SK-N-SH (cell line): ENCODE data around the gene PRKAB2. TPM values are rescaled to one million over a fixed set of nuclear protein-coding genes. Genes with fewer than 3 reads are reported as not detected.

Experiments used
- CTCF ChIA-PET: fragments of 300-600, 350-600 bp; formaldehyde crosslinking; extraction: SDS; loops from one replicate; lab custom pipeline; 2021; lab: Yijun Ruan, JAX
- POLR2A ChIA-PET: fragments of 350-600 bp; sonication (Branson Sonifier 250); formaldehyde crosslinking; extraction: SDS; loops from one replicate; lab custom pipeline; 2020; ENCODE audit warnings: antibody characterized with exemption, inconsistent platforms; lab: Yijun Ruan, JAX
- DNase-seq: peaks from one replicate; pipeline ENCODE4 v3.0.0; 2012
- H2AFZ ChIP-seq: fragments of 200-600 bp; sonication (generic); 2 replicates; pipeline ENCODE4 v1.8.1; 2016; ENCODE audit warnings: antibody characterized with exemption, mild to moderate bottlenecking, low read depth
- H3F3A ChIP-seq: fragments of 200-600 bp; sonication (generic); replicated peaks from 2 replicates; pipeline ENCODE3; 2016; ENCODE audit warnings: antibody characterized with exemption, mild to moderate bottlenecking; ENCODE audit not compliant: insufficient read depth
- H3K27ac ChIP-seq, 2 experiments: fragments of 200-500 bp in 1 of 2; fragments of 200-600 bp in 1 of 2; sonication (Bioruptor generic) in 1 of 2; sonication (generic), shearing (Covaris generic) in 1 of 2; 2 replicates each; pipeline versions ENCODE4 v1.5.1 to v1.6.1; 2014 to 2016; ENCODE audit warnings: low read depth in 2 of 2, inconsistent platforms in 1 of 2, low read length in 1 of 2, mild to moderate bottlenecking in 1 of 2, mixed read lengths in 1 of 2
- H3K27me3 ChIP-seq: fragments of 200-600 bp; sonication (generic), shearing (Covaris generic); 2 replicates; pipeline ENCODE4 v1.6.1; 2016; ENCODE audit warnings: mixed run types; ENCODE audit not compliant: insufficient read depth
- H3K36me3 ChIP-seq, 2 experiments: fragments of 200-500 bp in 1 of 2; fragments of 200-600 bp in 1 of 2; sonication (Bioruptor generic) in 1 of 2; sonication (generic) in 1 of 2; replicated peaks in 1 of 2; 2 replicates each; pipeline versions ENCODE3 to v1.5.1; 2014 to 2016; ENCODE audit warnings: low read length in 1 of 2, mild to moderate bottlenecking in 1 of 2; ENCODE audit not compliant: insufficient read depth in 2 of 2, control insufficient read depth in 1 of 2
- H3K4me1 ChIP-seq, 2 experiments: fragments of 200-500 bp in 1 of 2; fragments of 200-600 bp in 1 of 2; sonication (Bioruptor generic) in 1 of 2; sonication (generic), shearing (Covaris generic) in 1 of 2; 2 replicates each; pipeline versions ENCODE4 v1.5.1 to v1.6.1; 2014 to 2016; ENCODE audit warnings: low read depth in 1 of 2, low read length in 1 of 2, mixed run types in 1 of 2; ENCODE audit not compliant: insufficient read depth in 2 of 2, control insufficient read depth in 1 of 2
- H3K4me2 ChIP-seq: fragments of 200-600 bp; sonication (generic), shearing (Covaris generic); 2 replicates; pipeline ENCODE4 v1.6.1; 2017; ENCODE audit warnings: mixed run types
- H3K4me3 ChIP-seq, 2 experiments: fragments of 200-500 bp in 1 of 2; fragments of 200-600 bp in 1 of 2; sonication (Bioruptor generic) in 1 of 2; sonication (generic), shearing (Covaris generic) in 1 of 2; 2 replicates each; pipeline versions ENCODE4 v1.5.1 to v1.8.1; 2014 to 2016; ENCODE audit warnings: low read depth in 2 of 2, inconsistent platforms in 1 of 2, low read length in 1 of 2, mild to moderate bottlenecking in 1 of 2, mixed read lengths in 1 of 2, moderate library complexity in 1 of 2
- H3K79me2 ChIP-seq: fragments of 200-600 bp; sonication (generic); 2 replicates; pipeline ENCODE4 v1.8.1; 2017; ENCODE audit warnings: mild to moderate bottlenecking; ENCODE audit not compliant: insufficient read depth
- H3K9ac ChIP-seq: fragments of 200-600 bp; sonication (generic); 2 replicates; pipeline ENCODE4 v1.6.1; 2017; ENCODE audit warnings: mixed run types
- H3K9me2 ChIP-seq: fragments of 200-600 bp; sonication (generic); 2 replicates; pipeline ENCODE4 v1.6.1; 2017; ENCODE audit warnings: mixed run types
- H3K9me3 ChIP-seq: fragments of 200-600 bp; sonication (generic); 2 replicates; pipeline ENCODE4 v1.6.1; 2017; ENCODE audit warnings: mixed run types, mild to moderate bottlenecking, moderate library complexity
- H4K20me1 ChIP-seq: fragments of 200-600 bp; sonication (generic); 2 replicates; pipeline ENCODE4 v1.6.1; 2017; ENCODE audit warnings: mild to moderate bottlenecking, mixed run types; ENCODE audit not compliant: insufficient read depth
- EP300 ChIP-seq, 2 experiments: IDR thresholded peaks; 2 replicates each; pipeline versions ENCODE4 v1.4.0 to v1.6.1; 2012; ENCODE audit warnings: borderline replicate concordance in 1 of 2, low read depth in 1 of 2, low read length in 1 of 2
- EZH2phosphoT487 ChIP-seq: fragments of 200-600 bp; sonication (generic); IDR thresholded peaks from 2 replicates; pipeline ENCODE4 v1.6.1; 2017; ENCODE audit warnings: low read depth, mixed run types, mild to moderate bottlenecking, antibody characterized with exemption, moderate library complexity, borderline replicate concordance
- FOSL2 ChIP-seq: IDR thresholded peaks from 2 replicates; pipeline ENCODE4 v1.4.0; 2012; ENCODE audit warnings: low read depth, mild to moderate bottlenecking, moderate library complexity, borderline replicate concordance
- FOXJ3 ChIP-seq: sonication (generic); formaldehyde crosslinking; IDR thresholded peaks from 2 replicates; pipeline ENCODE4 v1.5.1; 2020; ENCODE audit warnings: mild to moderate bottlenecking, missing genetic modification reagents
- GATA2 ChIP-seq: sonication (generic); formaldehyde crosslinking; IDR thresholded peaks from 2 replicates; pipeline ENCODE4 v1.5.0; 2020; ENCODE audit warnings: mild to moderate bottlenecking, missing genetic modification reagents
- JUND ChIP-seq: IDR thresholded peaks from 2 replicates; pipeline ENCODE4 v1.4.0; 2012
- MXI1 ChIP-seq: IDR thresholded peaks from 2 replicates; pipeline ENCODE4 v1.6.1; 2012; ENCODE audit warnings: mild to moderate bottlenecking, low read depth, low read length, improper control_type of control experiment
- NFIC ChIP-seq: IDR thresholded peaks from 2 replicates; pipeline ENCODE4 v1.4.0; 2012; ENCODE audit warnings: borderline replicate concordance
- NRF1 ChIP-seq: IDR thresholded peaks from 2 replicates; pipeline ENCODE4 v1.6.1; 2012; ENCODE audit warnings: low read depth, mild to moderate bottlenecking, low read length
- RAD21 ChIP-seq: IDR thresholded peaks from 2 replicates; pipeline ENCODE4 v1.6.1; 2012; ENCODE audit warnings: mild to moderate bottlenecking, low read length
- REST ChIP-seq: IDR thresholded peaks from 2 replicates; pipeline ENCODE4 v1.6.1; 2012; ENCODE audit warnings: mild to moderate bottlenecking, low read depth, low read length, moderate library complexity
- RFX5 ChIP-seq: IDR thresholded peaks from 2 replicates; pipeline ENCODE4 v1.6.1; 2012; ENCODE audit warnings: mild to moderate bottlenecking, improper control_type of control experiment, low read length
- RXRA ChIP-seq: IDR thresholded peaks from 2 replicates; pipeline ENCODE4 v1.4.0; 2012; ENCODE audit warnings: low read depth, mild to moderate bottlenecking, borderline replicate concordance
- SIN3A ChIP-seq: IDR thresholded peaks from 2 replicates; pipeline ENCODE4 v1.6.1; 2012; ENCODE audit warnings: low read depth, mild to moderate bottlenecking, low read length, moderate library complexity, borderline replicate concordance
- TAF1 ChIP-seq: IDR thresholded peaks from 2 replicates; pipeline ENCODE4 v1.6.1; 2012; ENCODE audit warnings: low read depth, mild to moderate bottlenecking, low read length, moderate library complexity, borderline replicate concordance
- TCF12 ChIP-seq: IDR thresholded peaks from 2 replicates; pipeline ENCODE4 v1.4.0; 2012
- USF1 ChIP-seq: IDR thresholded peaks from 2 replicates; pipeline ENCODE4 v1.4.0; 2012; ENCODE audit warnings: low read depth, borderline replicate concordance
- YY1 ChIP-seq: IDR thresholded peaks from 2 replicates; pipeline ENCODE4 v1.4.0; 2012; ENCODE audit warnings: low read depth, mild to moderate bottlenecking
- WGBS: methylation state at CpG from one replicate; pipeline ENCODE4 v1.1.6; 2017; ENCODE audit warnings: low lambda C conversion rate; 5-methylcytosine and 5-hydroxymethylcytosine counted together
- polyA plus RNA-seq, 3 experiments: library from polyadenylated mRNA; depleted of rRNA; stranded (reverse); fragments of >200 nt; gene quantifications; 2 replicates each; pipeline ENCODE4 v1.2.3, GENCODE V29; 2012
- TF ChIP-seq, protein P1 (sequence below): fragments of 200-600 bp; sonication (generic); IDR thresholded peaks from 2 replicates; pipeline ENCODE4 v1.6.1; 2017; ENCODE audit warnings: antibody characterized with exemption, mild to moderate bottlenecking, moderate library complexity

The PRKAB2 gene
- polyA plus RNA-seq, 1 of the 3 experiments (the other 2 are of a cell fraction), result 6.2 TPM

GRCh38 chr1:147129116-147129873 is 43.0 kb downstream of the PRKAB2 start:
- peaks cover 3% of the 10 kb centered on the region for H3F3A ChIP-seq
- no peak overlapping the region for H2AFZ ChIP-seq
- CTCF ChIA-PET, result no interaction called here
- H3K4me1 ChIP-seq, result no peaks in the 10 kb centered on the region
- no peak overlapping the region for H3K4me2 ChIP-seq
- TF ChIP-seq YY1 (no peak), EP300 (IDR thresholded peaks at IDR 0.05; ENCODE audit: borderline replicate concordance in 1 of 2, low read depth in 1 of 2, low read length in 1 of 2) (no peak), SIN3A (no peak), RAD21 (no peak), EZH2phosphoT487 (no peak), NFIC (no peak), GATA2 (no peak), TCF12 (no peak)
- TF ChIP-seq, protein P1, sequence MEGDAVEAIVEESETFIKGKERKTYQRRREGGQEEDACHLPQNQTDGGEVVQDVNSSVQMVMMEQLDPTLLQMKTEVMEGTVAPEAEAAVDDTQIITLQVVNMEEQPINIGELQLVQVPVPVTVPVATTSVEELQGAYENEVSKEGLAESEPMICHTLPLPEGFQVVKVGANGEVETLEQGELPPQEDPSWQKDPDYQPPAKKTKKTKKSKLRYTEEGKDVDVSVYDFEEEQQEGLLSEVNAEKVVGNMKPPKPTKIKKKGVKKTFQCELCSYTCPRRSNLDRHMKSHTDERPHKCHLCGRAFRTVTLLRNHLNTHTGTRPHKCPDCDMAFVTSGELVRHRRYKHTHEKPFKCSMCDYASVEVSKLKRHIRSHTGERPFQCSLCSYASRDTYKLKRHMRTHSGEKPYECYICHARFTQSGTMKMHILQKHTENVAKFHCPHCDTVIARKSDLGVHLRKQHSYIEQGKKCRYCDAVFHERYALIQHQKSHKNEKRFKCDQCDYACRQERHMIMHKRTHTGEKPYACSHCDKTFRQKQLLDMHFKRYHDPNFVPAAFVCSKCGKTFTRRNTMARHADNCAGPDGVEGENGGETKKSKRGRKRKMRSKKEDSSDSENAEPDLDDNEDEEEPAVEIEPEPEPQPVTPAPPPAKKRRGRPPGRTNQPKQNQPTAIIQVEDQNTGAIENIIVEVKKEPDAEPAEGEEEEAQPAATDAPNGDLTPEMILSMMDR, result no peak
- TF ChIP-seq, all 33 proteins: peak for 0
- Histone ChIP-seq H3K9me2 (no peaks in the 10 kb centered on the region), H3K36me3 (no peaks in the 10 kb centered on the region), H3K4me3 (no peak overlapping the region), H4K20me1 (no peaks in the 10 kb centered on the region), H3K27ac (no peak overlapping the region), H3K9ac (no peak overlapping the region), H3K79me2 (no peaks in the 10 kb centered on the region), H3K9me3 (no peaks in the 10 kb centered on the region), H3K27me3 (no peaks in the 10 kb centered on the region)
- 18% methylated on average over 3 of the region's 3 CpGs for WGBS
- POLR2A ChIA-PET, result no interaction called here
- no peak for DNase-seq

- Histone ChIP-seq H3K9me2 (no peaks in the 10 kb centered on the region), H3F3A (no peaks in the 10 kb centered on the region), H3K27ac (no peak overlapping the region), H2AFZ (no peak overlapping the region), H3K9me3 (no peaks in the 10 kb centered on the region), H3K36me3 (no peaks in the 10 kb centered on the region), H3K9ac (no peak overlapping the region), H3K4me3 (no peak overlapping the region), H3K4me1 (no peaks in the 10 kb centered on the region), H3K79me2 (no peaks in the 10 kb centered on the region), H4K20me1 (no peaks in the 10 kb centered on the region), H3K27me3 (peaks cover 9% of the 10 kb centered on the region; the same call in 1 of the 2 replicates), H3K4me2 (no peak overlapping the region)
- 7% methylated on average over 2 of the region's 2 CpGs for WGBS
- POLR2A ChIA-PET, result no interaction called here
- no peak for DNase-seq
- CTCF ChIA-PET, result no interaction called here
- no peak for TF ChIP-seq TAF1
- TF ChIP-seq REST, result no peak
- TF ChIP-seq YY1, result no peak
- no peak for TF ChIP-seq EP300 (IDR thresholded peaks at IDR 0.05; ENCODE audit: borderline replicate concordance in 1 of 2, low read depth in 1 of 2, low read length in 1 of 2)
- TF ChIP-seq EZH2phosphoT487, result no peak
- no peak for TF ChIP-seq FOXJ3 (CRISPR knock-in tag)
- TF ChIP-seq JUND, result no peak
- no peak for TF ChIP-seq SIN3A
- no peak for TF ChIP-seq NFIC
- no peak for TF ChIP-seq NRF1
- TF ChIP-seq USF1, result no peak
- TF ChIP-seq FOSL2, result no peak
- TF ChIP-seq RXRA, result no peak
- no peak for TF ChIP-seq RFX5
- no peak for TF ChIP-seq MXI1
Measured at GRCh38 chr1:147124266-147124665, 48.0 kb downstream of the PRKAB2 start.
